Testis (tissue), 3 donors: ENCODE results near the gene TUBA1C. TPM values are rescaled to one million over a fixed set of nuclear protein-coding genes. Genes with fewer than 3 reads are reported as not detected.

Experiments used
- DNase-seq: peaks from one replicate; pipeline ENCODE4 v3.0.0-alpha.2; 2019
- H3K27ac ChIP-seq, 2 donors: fragments of 200-600 bp; sonication (generic); one replicate each; pipeline ENCODE4 v1.5.1; 2019
- H3K27me3 ChIP-seq: fragments of 200-600 bp; sonication (generic); one replicate; pipeline ENCODE4 v1.5.1; 2019
- H3K36me3 ChIP-seq: fragments of 200-600 bp; sonication (generic); one replicate; pipeline ENCODE4 v1.5.1; 2017; ENCODE audit warnings: low read depth; ENCODE audit errors: missing control alignments
- H3K4me1 ChIP-seq: fragments of 200-600 bp; sonication (generic); one replicate; pipeline ENCODE4 v1.5.1; 2019
- H3K4me3 ChIP-seq, 2 donors: fragments of 200-600 bp; sonication (generic); one replicate each; pipeline ENCODE4 v1.5.1; 2017 to 2019
- H3K9me3 ChIP-seq: fragments of 200-600 bp; sonication (generic); one replicate; pipeline ENCODE4 v1.5.1; 2017
- POLR2A ChIP-seq: fragments of 450-650 bp; IDR thresholded peaks from one replicate; pipeline ENCODE4 v1.6.1; 2017; ENCODE audit warnings: antibody characterized with exemption, mild to moderate bottlenecking, moderate library complexity
- WGBS, 2 donors: methylation state at CpG; one replicate each; pipeline ENCODE4 v1.1.5; 2018; 5-methylcytosine and 5-hydroxymethylcytosine counted together
- intact Hi-C: fragments of 100-400 bp; cut with DNase I; formaldehyde crosslinking; loops from one replicate; pipeline ENCODE4 v1.15.1; 2023; ENCODE audit warnings: low total_unique reads
- polyA plus RNA-seq: library from polyadenylated mRNA; stranded (reverse); fragments of 350-450 nt; fragmentation: Illumina TruSeq; extraction: RNeasy Lipid Tissue Mini Kit (QIAGEN cat#74804); gene quantifications from one replicate; pipeline ENCODE4 v1.2.3, GENCODE V29; 2014; ENCODE audit warnings: low read depth, low replicate concordance; ENCODE audit not compliant: insufficient read depth
- total RNA-seq, 2 donors: library from RNA; depleted of rRNA; stranded (reverse); fragments of >200 nt; gene quantifications; one replicate each; pipeline ENCODE4 v1.2.3, GENCODE V29; 2016
- TF ChIP-seq, protein P1 (sequence below), 3 experiments: fragments of 450-650 bp in 2 of 3; fragments of 200-600 bp in 1 of 3; sonication (generic) in 1 of 3; IDR thresholded peaks; one replicate each; pipeline ENCODE4 v1.5.1; 2016 to 2019; ENCODE audit warnings: antibody characterized with exemption in 3 of 3, mild to moderate bottlenecking in 2 of 3, moderate library complexity in 1 of 3

TUBA1C gene
- total and polyA plus RNA-seq, 3 donors from 2014 or later, result 72.5 to 128 (median 78.2) TPM

- DNase-seq, result no peak
- 6 to 7% methylated on average over 16 to 19 of the region's 19 CpGs for WGBS, 2 donors
- intact Hi-C loops, result no loop called here
- Histone ChIP-seq H3K9me3 (no peaks in the 10 kb centered on the region), H3K4me3 (peak overlapping the region; percentile 61 to 73), H3K27me3 (no peaks in the 10 kb centered on the region), H3K27ac (no peak overlapping the region), H3K4me1 (no peaks in the 10 kb centered on the region), H3K36me3 (no peaks in the 10 kb centered on the region)
- TF ChIP-seq, protein P1, sequence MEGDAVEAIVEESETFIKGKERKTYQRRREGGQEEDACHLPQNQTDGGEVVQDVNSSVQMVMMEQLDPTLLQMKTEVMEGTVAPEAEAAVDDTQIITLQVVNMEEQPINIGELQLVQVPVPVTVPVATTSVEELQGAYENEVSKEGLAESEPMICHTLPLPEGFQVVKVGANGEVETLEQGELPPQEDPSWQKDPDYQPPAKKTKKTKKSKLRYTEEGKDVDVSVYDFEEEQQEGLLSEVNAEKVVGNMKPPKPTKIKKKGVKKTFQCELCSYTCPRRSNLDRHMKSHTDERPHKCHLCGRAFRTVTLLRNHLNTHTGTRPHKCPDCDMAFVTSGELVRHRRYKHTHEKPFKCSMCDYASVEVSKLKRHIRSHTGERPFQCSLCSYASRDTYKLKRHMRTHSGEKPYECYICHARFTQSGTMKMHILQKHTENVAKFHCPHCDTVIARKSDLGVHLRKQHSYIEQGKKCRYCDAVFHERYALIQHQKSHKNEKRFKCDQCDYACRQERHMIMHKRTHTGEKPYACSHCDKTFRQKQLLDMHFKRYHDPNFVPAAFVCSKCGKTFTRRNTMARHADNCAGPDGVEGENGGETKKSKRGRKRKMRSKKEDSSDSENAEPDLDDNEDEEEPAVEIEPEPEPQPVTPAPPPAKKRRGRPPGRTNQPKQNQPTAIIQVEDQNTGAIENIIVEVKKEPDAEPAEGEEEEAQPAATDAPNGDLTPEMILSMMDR (IDR thresholded peaks at IDR 0.05), result no peak
- no peak for TF ChIP-seq POLR2A
Observed at GRCh38 chr12:49323524-49324097, 58.7 kb downstream of the TUBA1C start.

Other genes starting within 250 kb of the TUBA1C start
- 10 to 100 TPM; 52.7 to 59.6 TPM for gene PRKAG1, start 246.3 kb upstream of the TUBA1C start, total RNA-seq
- gene PRKAG1, start 246.3 kb upstream of the TUBA1C start, polyA plus RNA-seq, result 80.7 TPM
- gene KMT2D, start 204.3 kb upstream of the TUBA1C start, total RNA-seq, result 100 to 1,000 TPM; 148 to 169 TPM
- 67.1 TPM for gene KMT2D, start 204.3 kb upstream of the TUBA1C start, polyA plus RNA-seq
- gene RHEBL1, start 195.1 kb upstream of the TUBA1C start, total RNA-seq, result 1 to 10 TPM; 1.7 to 5.9 TPM
- 1.5 TPM for gene RHEBL1, start 195.1 kb upstream of the TUBA1C start, polyA plus RNA-seq
- gene DHH, start 170.3 kb upstream of the TUBA1C start, total RNA-seq, result 100 to 1,000 TPM in 1 of 2 donors, 10 to 100 TPM in 1; 97.6 to 148 TPM
- 40.0 TPM for gene DHH, start 170.3 kb upstream of the TUBA1C start, polyA plus RNA-seq
- 100 to 1,000 TPM; 223 to 265 TPM for gene LMBR1L, start 154.2 kb upstream of the TUBA1C start, total RNA-seq
- gene LMBR1L, start 154.2 kb upstream of the TUBA1C start, polyA plus RNA-seq, result 178 TPM
- 1,000 to 10,000 TPM in 1 of 2 donors, 100 to 1,000 TPM in 1; 642 to 1,178 TPM for gene TUBA1B, start 133.7 kb upstream of the TUBA1C start, total RNA-seq
- gene TUBA1B, start 133.7 kb upstream of the TUBA1C start, polyA plus RNA-seq, result 894 TPM
- 100 to 1,000 TPM; 156 to 269 TPM for gene TUBA1A, start 76.0 kb upstream of the TUBA1C start, total RNA-seq
- gene TUBA1A, start 76.0 kb upstream of the TUBA1C start, polyA plus RNA-seq, result 282 TPM
- gene PRPH, start 30.1 kb downstream of the TUBA1C start, total RNA-seq, result 10 to 100 TPM; 36.5 to 50.0 TPM
- gene PRPH, start 30.1 kb downstream of the TUBA1C start, polyA plus RNA-seq, result 112 TPM
- 10 to 100 TPM; 22.8 to 36.1 TPM for gene TROAP, start 58.2 kb downstream of the TUBA1C start, total RNA-seq
- gene TROAP, start 58.2 kb downstream of the TUBA1C start, polyA plus RNA-seq, result 61.7 TPM
- 1 to 10 TPM; 3.3 to 5.5 TPM for gene C1QL4, start 72.1 kb downstream of the TUBA1C start, total RNA-seq
- gene C1QL4, start 72.1 kb downstream of the TUBA1C start, polyA plus RNA-seq, result 2.9 TPM
- gene DNAJC22, start 81.8 kb downstream of the TUBA1C start, total RNA-seq, result 1 to 10 TPM in 1 of 2 donors, under 1 TPM in 1; 0.87 to 1.1 TPM
- 3.5 TPM for gene DNAJC22, start 81.8 kb downstream of the TUBA1C start, polyA plus RNA-seq
- 10 to 100 TPM; 47.1 to 65.0 TPM for gene SPATS2, start 102.4 kb downstream of the TUBA1C start, total RNA-seq
- gene SPATS2, start 102.4 kb downstream of the TUBA1C start, polyA plus RNA-seq, result 67.5 TPM